ENCODE results near the gene ALDH5A1. TPM values are rescaled to one million over a fixed set of nuclear protein-coding genes. Genes with fewer than 3 reads are reported as not detected.
A peak's percentile ranks its signal among the peaks of the same experiment; 100 is the strongest.

ALDH5A1 gene
- total RNA-seq, 1 donor from 2014 or later: 3.7 TPM

GRCh38 chr6:24460966-24461365 is 33.8 kb upstream of the ALDH5A1 start:
- H3K9me3 Mint-ChIP-seq (ENCODE audit: unreplicated experiment): no peaks in the 10 kb centered on the region
- Histone ChIP-seq H3K4me1 (ENCODE audit: insufficient read depth, low read length) (no peaks in the 10 kb centered on the region), H3K9me3 (ENCODE audit: insufficient read depth, low read depth, low read length) (no peaks in the 10 kb centered on the region), H2AFZ (ENCODE audit: low read depth, low read length) (no peak overlapping the region), H3K79me2 (ENCODE audit: insufficient read depth, low read length) (no peaks in the 10 kb centered on the region), H4K20me1 (ENCODE audit: insufficient read depth, low read length) (no peaks in the 10 kb centered on the region), H3K4me2 (ENCODE audit: low read length) (no peak overlapping the region), H3K27me3 (ENCODE audit: insufficient read depth, low read length) (no peaks in the 10 kb centered on the region), H3K4me3 (ENCODE audit: insufficient read depth, low read depth, low read length) (no peak overlapping the region), H3K36me3 (ENCODE audit: insufficient read depth, low read length) (no peaks in the 10 kb centered on the region), H3K9ac (ENCODE audit: low read length) (no peak overlapping the region), H3K27ac (ENCODE audit: low read depth, low read length) (no peak overlapping the region)
- H3K36me3 Mint-ChIP-seq (ENCODE audit: low read depth, unreplicated experiment): no peaks in the 10 kb centered on the region
- H3K4me1 Mint-ChIP-seq (ENCODE audit: low read depth, unreplicated experiment): no peaks in the 10 kb centered on the region
- no peak overlapping the region for H3K4me3 Mint-ChIP-seq (ENCODE audit: unreplicated experiment)
- no peak overlapping the region for H3K27ac Mint-ChIP-seq (ENCODE audit: unreplicated experiment)
- no peak for DNase-seq (ENCODE audit: low read depth)
- peaks cover 5% of the 10 kb centered on the region for H3K27me3 Mint-ChIP-seq (ENCODE audit: low read depth, unreplicated experiment)
- FAIRE-seq: no peak
- TF ChIP-seq EZH2 (IDR thresholded peaks at IDR 0.05; ENCODE audit: insufficient read depth, low read length): no peak
- no peak for TF ChIP-seq CTCF (IDR thresholded peaks at IDR 0.05; ENCODE audit: insufficient read depth, low read depth, low read length)

- Mint-ChIP-seq H3K27me3 (ENCODE audit: low read depth, unreplicated experiment) (peaks cover 5% of the 10 kb centered on the region), H3K4me3 (ENCODE audit: unreplicated experiment) (no peak overlapping the region), H3K4me1 (ENCODE audit: low read depth, unreplicated experiment) (no peaks in the 10 kb centered on the region), H3K36me3 (ENCODE audit: low read depth, unreplicated experiment) (no peaks in the 10 kb centered on the region), H3K9me3 (ENCODE audit: unreplicated experiment) (no peaks in the 10 kb centered on the region), H3K27ac (ENCODE audit: unreplicated experiment) (no peak overlapping the region)
- TF ChIP-seq CTCF (IDR thresholded peaks at IDR 0.05; ENCODE audit: insufficient read depth, low read depth, low read length): no peak
- no peak for TF ChIP-seq EZH2 (IDR thresholded peaks at IDR 0.05; ENCODE audit: insufficient read depth, low read length)
- H3K9me3 ChIP-seq (ENCODE audit: insufficient read depth, low read depth, low read length): no peaks in the 10 kb centered on the region
- H3K4me2 ChIP-seq (ENCODE audit: low read length): no peak overlapping the region
- no peak for FAIRE-seq
- H3K36me3 ChIP-seq (ENCODE audit: insufficient read depth, low read length): no peaks in the 10 kb centered on the region
- no peaks in the 10 kb centered on the region for H4K20me1 ChIP-seq (ENCODE audit: insufficient read depth, low read length)
- H2AFZ ChIP-seq (ENCODE audit: low read depth, low read length): no peak overlapping the region
- no peaks in the 10 kb centered on the region for H3K27me3 ChIP-seq (ENCODE audit: insufficient read depth, low read length)
- no peak overlapping the region for H3K27ac ChIP-seq (ENCODE audit: low read depth, low read length)
- no peak for DNase-seq (ENCODE audit: low read depth)
- H3K4me1 ChIP-seq (ENCODE audit: insufficient read depth, low read length): no peaks in the 10 kb centered on the region
- H3K79me2 ChIP-seq (ENCODE audit: insufficient read depth, low read length): no peaks in the 10 kb centered on the region
- H3K4me3 ChIP-seq (ENCODE audit: insufficient read depth, low read depth, low read length): no peak overlapping the region
- H3K9ac ChIP-seq (ENCODE audit: low read length): no peak overlapping the region
These were observed 30.3 kb upstream of the ALDH5A1 start for GRCh38 chr6:24464253-24465038.

- H3K9ac ChIP-seq (ENCODE audit: low read length): no peak overlapping the region
- H3K9me3 Mint-ChIP-seq (ENCODE audit: unreplicated experiment): no peaks in the 10 kb centered on the region
- H4K20me1 ChIP-seq (ENCODE audit: insufficient read depth, low read length): no peaks in the 10 kb centered on the region
- no peak for DNase-seq (ENCODE audit: low read depth)
- H3K4me2 ChIP-seq (ENCODE audit: low read length): peak overlapping the region; percentile 19
- H3K4me1 Mint-ChIP-seq (ENCODE audit: low read depth, unreplicated experiment): no peaks in the 10 kb centered on the region
- H3K4me3 Mint-ChIP-seq (ENCODE audit: unreplicated experiment): no peak overlapping the region
- H3K4me1 ChIP-seq (ENCODE audit: insufficient read depth, low read length): no peaks in the 10 kb centered on the region
- no peaks in the 10 kb centered on the region for H3K27me3 Mint-ChIP-seq (ENCODE audit: low read depth, unreplicated experiment)
- H3K9me3 ChIP-seq (ENCODE audit: insufficient read depth, low read depth, low read length): no peaks in the 10 kb centered on the region
- no peak for FAIRE-seq
- no peaks in the 10 kb centered on the region for H3K79me2 ChIP-seq (ENCODE audit: insufficient read depth, low read length)
- no peak overlapping the region for H3K4me3 ChIP-seq (ENCODE audit: insufficient read depth, low read depth, low read length)
- no peaks in the 10 kb centered on the region for H3K36me3 ChIP-seq (ENCODE audit: insufficient read depth, low read length)
- H3K27me3 ChIP-seq (ENCODE audit: insufficient read depth, low read length): no peaks in the 10 kb centered on the region
- no peak overlapping the region for H3K27ac ChIP-seq (ENCODE audit: low read depth, low read length)
- H3K36me3 Mint-ChIP-seq (ENCODE audit: low read depth, unreplicated experiment): no peaks in the 10 kb centered on the region
- no peak overlapping the region for H3K27ac Mint-ChIP-seq (ENCODE audit: unreplicated experiment)
- no peak for TF ChIP-seq EZH2 (IDR thresholded peaks at IDR 0.05; ENCODE audit: insufficient read depth, low read length)
- no peak for TF ChIP-seq CTCF (IDR thresholded peaks at IDR 0.05; ENCODE audit: insufficient read depth, low read depth, low read length)
- H2AFZ ChIP-seq (ENCODE audit: low read depth, low read length): peak overlapping the region; percentile 33
These were observed 25.0 kb upstream of the ALDH5A1 start for GRCh38 chr6:24469811-24470210.

Measured in astrocyte (in vitro differentiated cells and primary cell).